Lower leg skin (tissue), 4 donors: ENCODE measurements around the gene INPP4B. TPM values are rescaled to one million over a fixed set of nuclear protein-coding genes. Genes with fewer than 3 reads are reported as not detected.

Experiments
- DNase-seq, 2 donors: peaks; one replicate each; pipeline ENCODE4 v3.0.0-alpha.2; 2019; ENCODE audit warnings: low spot score in 2 of 2
- H3K4me3 ChIP-seq: fragments of 200-600 bp; sonication (generic); 2 replicates; pipeline ENCODE4 v1.5.1; 2017; ENCODE audit warnings: mild to moderate bottlenecking, low read depth; ENCODE audit not compliant: poor library complexity, severe bottlenecking
- CTCF ChIP-seq, 3 donors: fragments of 450-650 bp; IDR thresholded peaks; one replicate each; pipeline ENCODE4 v1.5.1; 2016; ENCODE audit warnings: antibody characterized with exemption in 3 of 3, mild to moderate bottlenecking in 3 of 3, moderate library complexity in 2 of 3
- POLR2A ChIP-seq, 2 donors: fragments of 450-650 bp; IDR thresholded peaks; one replicate each; pipeline ENCODE4 v1.6.1; 2016 to 2017; ENCODE audit warnings: antibody characterized with exemption in 2 of 2, mild to moderate bottlenecking in 1 of 2, moderate library complexity in 1 of 2
- WGBS, 2 donors: methylation state at CpG; one replicate each; pipeline ENCODE4 v1.1.5; 2018; 5-methylcytosine and 5-hydroxymethylcytosine counted together
- intact Hi-C: fragments of 100-400 bp; cut with DNase I; formaldehyde crosslinking; loops from one replicate; pipeline ENCODE4 v1.15.0; 2023; ENCODE audit warnings: low total_unique reads
- total RNA-seq, 4 donors: library from RNA; depleted of rRNA; stranded (reverse); fragments of >200 nt; gene quantifications; one replicate each; pipeline ENCODE4 v1.1.0, GENCODE V29; 2016

Gene INPP4B
- total RNA-seq, 4 donors from 2014 or later, result 7.6 to 18.5 (median 17.6) TPM

- intact Hi-C loops, result no loop called here
- WGBS, 2 donors, result 89 to 91% methylated on average over 2 of the region's 2 CpGs
- DNase-seq, result no peak
- no peak overlapping the region for H3K4me3 ChIP-seq
- TF ChIP-seq POLR2A (IDR thresholded peaks at IDR 0.05) (no peak), CTCF (IDR thresholded peaks at IDR 0.05) (no peak)
Measured at GRCh38 chr4:142112451-142112850, 733.6 kb downstream of the INPP4B start.

DNA sequence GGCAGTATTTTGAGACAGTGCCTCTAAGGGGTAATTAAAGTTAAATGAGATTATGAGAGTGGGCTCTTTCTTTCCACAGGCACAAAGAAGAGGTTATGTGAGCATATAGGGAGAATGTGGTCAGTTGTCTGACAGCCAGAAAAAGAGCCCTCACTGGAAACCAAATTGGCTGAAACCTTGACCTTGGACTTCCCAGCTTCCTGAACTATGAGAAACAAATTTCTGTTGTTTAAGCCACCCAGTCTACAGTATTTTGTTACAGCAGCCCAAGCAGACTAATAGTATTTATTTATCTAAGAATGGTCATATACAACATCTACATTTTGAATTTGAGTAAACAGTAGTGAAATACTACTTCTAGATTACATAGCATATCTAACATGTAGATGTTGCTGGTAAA, 736.0 kb downstream of the INPP4B start:
- no peak for TF ChIP-seq POLR2A (IDR thresholded peaks at IDR 0.05)
- TF ChIP-seq CTCF (IDR thresholded peaks at IDR 0.05), result no peak
- intact Hi-C loops, result no loop called here
- DNase-seq, result no peak
- no peak overlapping the region for H3K4me3 ChIP-seq

DNA sequence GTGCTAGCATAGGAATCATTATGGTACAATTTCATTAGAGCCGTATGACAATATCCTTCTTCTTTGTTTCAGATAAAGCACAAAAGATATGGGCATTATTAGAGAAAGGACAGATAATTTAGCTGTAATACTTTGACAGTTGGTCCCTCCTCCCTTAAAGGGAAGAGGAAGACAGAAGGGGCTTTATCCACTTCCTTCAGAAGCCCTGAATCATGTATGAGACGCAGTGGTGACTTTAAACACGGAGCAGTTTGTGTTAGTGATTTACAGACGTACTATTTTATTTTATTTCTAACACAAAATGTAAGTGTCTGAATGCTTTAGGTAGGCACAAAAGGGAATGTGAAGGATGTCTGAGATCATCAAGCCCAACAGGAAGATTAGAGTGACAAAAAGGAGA, 742.1 kb downstream of the INPP4B start:
- H3K4me3 ChIP-seq, result no peak overlapping the region
- DNase-seq, result no peak
- 78 to 85% methylated on average over 4 of the region's 4 CpGs for WGBS, 2 donors
- no peak for TF ChIP-seq CTCF (IDR thresholded peaks at IDR 0.05)
- intact Hi-C loops, result no loop called here

- no peak overlapping the region for H3K4me3 ChIP-seq
- WGBS, 2 donors, result 75 to 78% methylated on average over 1 of the region's 1 CpG
- intact Hi-C loops, result no loop called here
- TF ChIP-seq POLR2A (IDR thresholded peaks at IDR 0.05) (no peak), CTCF (IDR thresholded peaks at IDR 0.05) (no peak)
- no peak for DNase-seq
Measured at GRCh38 chr4:142101401-142101800, 744.7 kb downstream of the INPP4B start.

DNA sequence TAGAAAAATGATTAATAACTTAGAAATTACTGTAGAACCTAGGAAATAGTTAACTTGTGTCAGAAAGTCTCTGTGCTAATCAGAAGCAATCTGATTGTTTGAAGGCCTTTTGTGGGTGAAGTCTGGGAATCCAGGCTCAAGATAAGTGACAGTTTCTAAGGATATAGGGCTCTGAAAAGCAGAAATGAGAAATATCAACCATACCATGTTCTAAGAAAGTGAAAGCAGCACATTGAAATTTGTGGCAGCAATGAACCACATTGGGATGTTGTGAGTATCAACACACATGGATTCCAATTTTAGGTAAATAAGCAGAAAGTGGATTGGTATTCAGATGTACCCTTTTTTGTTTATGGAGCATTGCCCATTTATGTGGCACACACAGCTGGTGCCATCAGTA, 745.2 kb downstream of the INPP4B start:
- H3K4me3 ChIP-seq, result no peak overlapping the region
- intact Hi-C loops, result no loop called here
- no peak for DNase-seq
- no peak for TF ChIP-seq CTCF (IDR thresholded peaks at IDR 0.05)
- TF ChIP-seq POLR2A (IDR thresholded peaks at IDR 0.05), result no peak

DNA sequence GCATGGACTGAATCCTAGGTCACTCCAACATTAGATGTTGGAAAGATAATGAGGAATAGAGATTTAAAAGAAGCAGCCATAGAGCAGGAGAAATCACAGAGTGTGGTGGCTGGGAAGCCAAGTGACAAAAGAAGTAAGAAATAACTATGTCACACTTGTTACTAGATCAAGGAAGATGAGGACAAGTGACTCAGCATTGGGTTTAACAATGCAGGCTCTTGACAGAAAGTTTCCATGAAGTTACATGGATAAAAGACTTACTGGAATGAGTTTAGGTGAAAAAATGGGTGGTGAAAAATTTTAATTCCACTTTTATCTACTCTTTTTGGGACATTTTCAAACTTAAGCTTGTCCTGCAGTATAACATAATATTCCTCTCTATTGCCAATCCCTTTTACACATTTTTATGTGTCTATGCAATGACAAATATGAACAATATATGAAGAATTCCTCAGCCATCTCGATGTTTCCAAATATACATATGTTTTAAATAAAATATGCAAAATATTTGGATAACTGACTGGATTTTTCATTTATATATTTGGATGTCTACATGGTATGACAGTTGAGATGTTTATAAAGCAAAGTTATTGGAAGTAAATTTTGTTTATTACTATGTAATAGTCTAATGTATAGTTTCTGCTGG, 747.1 kb downstream of the INPP4B start:
- DNase-seq, result no peak
- TF ChIP-seq CTCF (IDR thresholded peaks at IDR 0.05), result no peak
- TF ChIP-seq POLR2A (IDR thresholded peaks at IDR 0.05), result no peak
- 70 to 73% methylated on average over 1 of the region's 1 CpG for WGBS, 2 donors
- no peak overlapping the region for H3K4me3 ChIP-seq
- intact Hi-C loops, result no loop called here
